Fibroblast of peridontal ligament (primary cell): ENCODE data around the gene DDX25.
A peak's percentile ranks its signal among the peaks of the same experiment; 100 is the strongest.
"Not testable (repeated sequence)": the region's sequence is repeated elsewhere in the genome, so short reads cannot be mapped to it uniquely, and the experiment has no call there.

Source experiments
- DNase-seq: peaks from one replicate; pipeline ENCODE4 v3.0.0-alpha.2; 2010; ENCODE audit errors: extremely low read depth

The DDX25 gene

GRCh38 chr11:125904678-125905077 is 370 bp downstream of the DDX25 start:
- DNase-seq = no peak

- DNase-seq = peak; percentile 12
These were observed 6.0 kb downstream of the DDX25 start for GRCh38 chr11:125910226-125910849.

- not testable (repeated sequence) for DNase-seq
These were observed 10.3 kb downstream of the DDX25 start for GRCh38 chr11:125914601-125915000.

GRCh38 chr11:125916683-125917347 is 12.5 kb downstream of the DDX25 start:
- no peak for DNase-seq

- no peak for DNase-seq
These were observed 14.0 kb downstream of the DDX25 start for GRCh38 chr11:125918140-125918840.

GRCh38 chr11:125921042-125921441 is 16.7 kb downstream of the DDX25 start:
- DNase-seq = no peak

GRCh38 chr11:125922156-125922555 is 17.8 kb downstream of the DDX25 start:
- DNase-seq = no peak

- DNase-seq = peak; percentile 79
These were observed 18.8 kb downstream of the DDX25 start for GRCh38 chr11:125923012-125923579.

GRCh38 chr11:125923633-125924032 is 19.3 kb downstream of the DDX25 start:
- no peak for DNase-seq

- DNase-seq = no peak
These were observed 20.2 kb downstream of the DDX25 start for GRCh38 chr11:125924384-125925007.

- DNase-seq = no peak
These were observed 21.0 kb downstream of the DDX25 start for GRCh38 chr11:125925247-125925740.

GRCh38 chr11:125925804-125926203 is 21.5 kb downstream of the DDX25 start:
- DNase-seq = no peak

GRCh38 chr11:125926682-125927081 is 22.4 kb downstream of the DDX25 start:
- DNase-seq = no peak

GRCh38 chr11:125929445-125930075 is 25.3 kb downstream of the DDX25 start:
- DNase-seq = no peak

- no peak for DNase-seq
These were observed 25.8 kb downstream of the DDX25 start for GRCh38 chr11:125930076-125930450.

- no peak for DNase-seq
These were observed 26.8 kb downstream of the DDX25 start for GRCh38 chr11:125931116-125931515.

- DNase-seq = no peak
These were observed 27.4 kb downstream of the DDX25 start for GRCh38 chr11:125931668-125932067.

- DNase-seq = no peak
These were observed 28.0 kb downstream of the DDX25 start for GRCh38 chr11:125932301-125932700.

GRCh38 chr11:125933030-125933813 is 28.9 kb downstream of the DDX25 start:
- no peak for DNase-seq

- DNase-seq = no peak
These were observed 30.2 kb downstream of the DDX25 start for GRCh38 chr11:125934473-125934872.

- DNase-seq = no peak
These were observed 30.7 kb downstream of the DDX25 start for GRCh38 chr11:125935056-125935455.
